HCEC 1CT (cell line): ENCODE measurements around the gene DNAL4.

Source experiments
- DNase-seq: peaks from one replicate; pipeline ENCODE4 v3.0.0-alpha.2; 2017

DNAL4 gene

GRCh38 chr22:38793721-38794466 is at the start of gene DNAL4:
Gene DNAL4, minus strand, starts transcription at chr22:38794143. Its CDS starts 11,412 bp downstream, at chr22:38782731.
- peak; percentile 96 for DNase-seq

- DNase-seq: peak; percentile 48
These were observed 49.3 kb upstream of the DNAL4 start for GRCh38 chr22:38843201-38843656.

GRCh38 chr22:38842512-38843200 is 48.7 kb upstream of the DNAL4 start:
- DNase-seq: no peak

- DNase-seq: no peak
These were observed 47.7 kb upstream of the DNAL4 start for GRCh38 chr22:38841635-38842034.

- DNase-seq: no peak
These were observed 47.3 kb upstream of the DNAL4 start for GRCh38 chr22:38841211-38841610.

- DNase-seq: no peak
These were observed 46.2 kb upstream of the DNAL4 start for GRCh38 chr22:38840129-38840528.

GRCh38 chr22:38839686-38840085 is 45.7 kb upstream of the DNAL4 start:
- no peak for DNase-seq

GRCh38 chr22:38837414-38837928 is 43.5 kb upstream of the DNAL4 start:
- DNase-seq: no peak

GRCh38 chr22:38835888-38836301 is 42.0 kb upstream of the DNAL4 start:
- peak; percentile 19 for DNase-seq

- DNase-seq: no peak
These were observed 41.0 kb upstream of the DNAL4 start for GRCh38 chr22:38834991-38835390.

- no peak for DNase-seq
These were observed 40.4 kb upstream of the DNAL4 start for GRCh38 chr22:38834215-38834953.

GRCh38 chr22:38833061-38833460 is 39.1 kb upstream of the DNAL4 start:
- no peak for DNase-seq

GRCh38 chr22:38832005-38832978 is 38.3 kb upstream of the DNAL4 start:
- DNase-seq: no peak

GRCh38 chr22:38831166-38831945 is 37.4 kb upstream of the DNAL4 start:
- peak; percentile 78 for DNase-seq

GRCh38 chr22:38830845-38831108 is 36.8 kb upstream of the DNAL4 start:
- no peak for DNase-seq

- DNase-seq: no peak
These were observed 36.3 kb upstream of the DNAL4 start for GRCh38 chr22:38830026-38830844.

GRCh38 chr22:38829485-38829884 is 35.5 kb upstream of the DNAL4 start:
- no peak for DNase-seq

GRCh38 chr22:38828616-38829205 is 34.8 kb upstream of the DNAL4 start:
- DNase-seq: no peak

- DNase-seq: no peak
These were observed 34.2 kb upstream of the DNAL4 start for GRCh38 chr22:38828191-38828590.

GRCh38 chr22:38827510-38827909 is 33.6 kb upstream of the DNAL4 start:
- DNase-seq: no peak
